Mesothelial cell of epicardium (in vitro differentiated cells): ENCODE measurements around the gene PEAK1. TPM values are rescaled to one million over a fixed set of nuclear protein-coding genes. Genes with fewer than 3 reads are reported as not detected.

Source experiments
- DNase-seq, 2 experiments: peaks; one replicate each; pipeline ENCODE4 v3.0.0; 2021; ENCODE audit warnings: low spot score in 2 of 2; ENCODE audit not compliant: unreplicated experiment in 2 of 2
- H3K27ac Mint-ChIP-seq: 2 replicates; pipeline ENCODE4 v1.8.0; 2021; ENCODE audit warnings: mixed read lengths
- H3K27me3 Mint-ChIP-seq: 2 replicates; pipeline ENCODE4 v1.8.0; 2021; ENCODE audit warnings: low read depth, mixed read lengths
- H3K36me3 Mint-ChIP-seq: 2 replicates; pipeline ENCODE4 v1.8.0; 2021; ENCODE audit warnings: mixed read lengths
- H3K4me1 Mint-ChIP-seq: 2 replicates; pipeline ENCODE4 v1.8.0; 2021; ENCODE audit warnings: mixed read lengths
- H3K4me3 Mint-ChIP-seq: 2 replicates; pipeline ENCODE4 v1.8.0; 2021; ENCODE audit warnings: mild to moderate bottlenecking, moderate library complexity, mixed read lengths
- H3K9me3 Mint-ChIP-seq: 2 replicates; pipeline ENCODE4 v1.8.0; 2021; ENCODE audit warnings: mixed read lengths
- total RNA-seq: library from RNA; stranded (reverse); gene quantifications from 3 replicates; pipeline ENCODE4 v1.2.1, GENCODE V29; 2021
- TF ChIP-seq, protein P1 (sequence below): fragments of 200-600 bp; sonication (generic); IDR thresholded peaks from one replicate; pipeline ENCODE4 v1.5.0; 2021; ENCODE audit warnings: antibody characterized with exemption; ENCODE audit not compliant: unreplicated experiment

Gene PEAK1
- total RNA-seq, 1 donor from 2014 or later = 92.3 TPM

DNA sequence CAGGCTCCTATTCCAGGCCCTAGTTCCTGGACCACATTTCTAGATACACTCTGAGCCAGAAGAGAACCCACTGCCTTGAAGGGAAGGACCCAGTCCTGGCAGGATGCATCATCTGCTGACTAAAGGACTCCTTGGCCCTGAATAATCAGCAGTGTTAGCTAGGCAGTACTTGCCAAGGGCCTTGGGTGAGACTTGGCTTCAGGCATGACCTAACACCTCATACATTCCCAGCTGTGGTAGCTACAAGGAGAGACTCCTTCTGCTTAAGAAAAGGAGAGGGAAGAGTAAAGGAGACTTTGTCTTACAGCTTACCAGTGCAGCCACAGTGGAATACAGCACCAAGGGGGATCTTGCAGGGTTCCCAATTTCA lies 26.4 kb downstream of the PEAK1 start:
- TF ChIP-seq, protein P1, sequence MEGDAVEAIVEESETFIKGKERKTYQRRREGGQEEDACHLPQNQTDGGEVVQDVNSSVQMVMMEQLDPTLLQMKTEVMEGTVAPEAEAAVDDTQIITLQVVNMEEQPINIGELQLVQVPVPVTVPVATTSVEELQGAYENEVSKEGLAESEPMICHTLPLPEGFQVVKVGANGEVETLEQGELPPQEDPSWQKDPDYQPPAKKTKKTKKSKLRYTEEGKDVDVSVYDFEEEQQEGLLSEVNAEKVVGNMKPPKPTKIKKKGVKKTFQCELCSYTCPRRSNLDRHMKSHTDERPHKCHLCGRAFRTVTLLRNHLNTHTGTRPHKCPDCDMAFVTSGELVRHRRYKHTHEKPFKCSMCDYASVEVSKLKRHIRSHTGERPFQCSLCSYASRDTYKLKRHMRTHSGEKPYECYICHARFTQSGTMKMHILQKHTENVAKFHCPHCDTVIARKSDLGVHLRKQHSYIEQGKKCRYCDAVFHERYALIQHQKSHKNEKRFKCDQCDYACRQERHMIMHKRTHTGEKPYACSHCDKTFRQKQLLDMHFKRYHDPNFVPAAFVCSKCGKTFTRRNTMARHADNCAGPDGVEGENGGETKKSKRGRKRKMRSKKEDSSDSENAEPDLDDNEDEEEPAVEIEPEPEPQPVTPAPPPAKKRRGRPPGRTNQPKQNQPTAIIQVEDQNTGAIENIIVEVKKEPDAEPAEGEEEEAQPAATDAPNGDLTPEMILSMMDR = no peak
- Mint-ChIP-seq H3K27ac (no peak overlapping the region), H3K4me3 (no peak overlapping the region), H3K36me3 (peaks cover 34% of the 10 kb centered on the region), H3K4me1 (peaks cover 20% of the 10 kb centered on the region), H3K27me3 (no peaks in the 10 kb centered on the region), H3K9me3 (peaks cover 32% of the 10 kb centered on the region)
- DNase-seq = no peak

DNA sequence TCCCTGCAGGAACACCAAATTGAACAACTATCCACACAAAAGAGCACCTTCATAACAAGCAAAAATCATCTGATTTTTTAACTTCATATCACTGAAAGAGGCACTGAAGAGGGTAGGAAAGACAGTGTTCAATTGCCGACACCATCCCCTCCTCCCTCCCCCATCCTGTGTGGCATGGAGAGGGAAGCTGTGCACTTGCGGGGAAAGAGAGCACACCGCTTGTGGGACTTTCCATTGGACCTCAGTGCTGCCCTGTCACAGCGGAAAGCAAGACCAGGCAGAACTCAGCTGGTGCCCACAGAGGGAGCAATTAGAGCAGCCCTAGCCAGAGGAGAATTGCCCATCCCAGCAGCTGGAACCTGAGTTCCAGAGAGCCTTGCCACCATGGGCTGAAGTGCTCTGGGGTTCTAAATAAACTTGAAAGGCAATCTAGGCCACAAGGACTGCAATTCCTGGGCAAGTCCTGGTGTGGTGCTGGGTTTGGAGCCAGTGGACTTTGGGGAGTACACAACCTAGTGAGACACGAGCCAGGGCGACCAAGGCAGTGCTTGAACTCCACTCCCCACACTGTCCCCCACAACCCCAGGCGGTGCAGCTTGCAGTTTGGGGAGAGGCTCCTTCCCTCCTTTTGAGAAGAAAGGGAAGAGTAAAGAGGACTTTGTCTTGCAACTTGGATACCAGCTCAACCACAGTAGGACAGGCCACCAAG lies 27.0 kb downstream of the PEAK1 start:
- no peaks in the 10 kb centered on the region for H3K27me3 Mint-ChIP-seq
- DNase-seq = no peak
- H3K27ac Mint-ChIP-seq = no peak overlapping the region
- TF ChIP-seq, protein P1 = no peak
- peaks cover 20% of the 10 kb centered on the region for H3K4me1 Mint-ChIP-seq
- peaks cover 27% of the 10 kb centered on the region for H3K9me3 Mint-ChIP-seq
- peaks cover 29% of the 10 kb centered on the region for H3K36me3 Mint-ChIP-seq
- no peak overlapping the region for H3K4me3 Mint-ChIP-seq

DNA sequence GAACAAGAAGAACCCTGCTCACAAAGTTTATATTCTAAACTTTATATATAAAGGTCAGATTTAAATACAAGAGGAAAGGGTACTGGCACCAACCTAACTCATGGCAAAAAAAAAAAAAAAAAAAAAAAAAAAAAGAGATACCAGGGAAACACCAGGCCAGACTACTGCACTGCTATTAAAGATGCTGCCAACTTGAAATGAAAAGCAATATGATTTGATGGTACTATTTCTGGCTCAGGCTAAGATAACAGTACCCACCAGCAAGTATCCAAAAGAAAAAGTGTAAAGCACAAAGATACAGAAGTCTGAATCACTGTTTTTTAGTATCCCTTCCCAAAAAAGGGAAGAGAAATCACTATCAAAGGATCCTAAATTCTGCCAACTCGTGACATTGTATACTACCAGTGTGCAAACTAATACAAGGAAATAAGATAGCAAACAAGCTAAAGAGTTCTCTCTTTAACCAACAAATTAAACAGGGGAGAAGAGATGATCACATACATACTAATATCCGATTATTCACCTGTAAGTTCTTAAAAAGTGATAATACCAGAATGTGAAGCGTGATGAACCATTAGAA lies 28.4 kb downstream of the PEAK1 start:
- no peaks in the 10 kb centered on the region for H3K27me3 Mint-ChIP-seq
- DNase-seq = no peak
- H3K4me3 Mint-ChIP-seq = no peak overlapping the region
- H3K9me3 Mint-ChIP-seq = peaks cover 16% of the 10 kb centered on the region
- no peak overlapping the region for H3K27ac Mint-ChIP-seq
- peaks cover 20% of the 10 kb centered on the region for H3K36me3 Mint-ChIP-seq
- H3K4me1 Mint-ChIP-seq = peaks cover 32% of the 10 kb centered on the region
- TF ChIP-seq, protein P1 = no peak

- Mint-ChIP-seq H3K36me3 (no peaks in the 10 kb centered on the region), H3K9me3 (no peaks in the 10 kb centered on the region), H3K4me3 (no peak overlapping the region), H3K27me3 (no peaks in the 10 kb centered on the region), H3K27ac (no peak overlapping the region), H3K4me1 (peaks cover 50% of the 10 kb centered on the region)
- TF ChIP-seq, protein P1 = no peak
- DNase-seq = no peak
Measured at GRCh38 chr15:77387365-77388105, 32.4 kb downstream of the PEAK1 start.

GRCh38 chr15:77386626-77387025 lies 33.3 kb downstream of the PEAK1 start:
- Mint-ChIP-seq H3K36me3 (no peaks in the 10 kb centered on the region), H3K4me3 (no peak overlapping the region), H3K9me3 (no peaks in the 10 kb centered on the region), H3K27ac (no peak overlapping the region), H3K4me1 (peaks cover 49% of the 10 kb centered on the region), H3K27me3 (no peaks in the 10 kb centered on the region)
- DNase-seq = no peak
- TF ChIP-seq, protein P1 = no peak
